IPS-11a (cell line): ENCODE results near the gene ATP23.

Experiments
- H3K4me3 ChIP-seq: one replicate; pipeline ENCODE4 v1.5.1; 2013; ENCODE audit warnings: low read depth, low read length, control low read depth

ATP23 gene

DNA sequence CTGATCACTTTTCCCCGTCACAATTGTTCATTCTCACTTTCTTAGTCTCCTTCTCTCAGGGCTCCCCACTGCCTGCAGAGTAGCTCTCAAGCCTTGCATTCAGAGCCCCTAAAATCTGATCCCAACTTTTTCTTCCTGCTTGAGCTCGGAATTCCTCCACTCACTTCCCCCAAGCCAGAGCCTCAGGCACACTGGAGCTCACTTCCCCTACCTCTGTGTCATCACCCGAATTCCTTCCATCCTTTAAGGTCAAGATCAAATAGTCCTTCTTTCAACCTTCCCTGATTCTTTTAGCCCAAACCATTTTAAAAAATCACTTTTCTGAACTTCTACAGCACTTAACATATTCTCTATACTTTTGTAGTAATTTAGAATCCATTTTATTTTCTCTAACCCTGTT is 34.1 kb upstream of the ATP23 start:
- no peak overlapping the region for H3K4me3 ChIP-seq

DNA sequence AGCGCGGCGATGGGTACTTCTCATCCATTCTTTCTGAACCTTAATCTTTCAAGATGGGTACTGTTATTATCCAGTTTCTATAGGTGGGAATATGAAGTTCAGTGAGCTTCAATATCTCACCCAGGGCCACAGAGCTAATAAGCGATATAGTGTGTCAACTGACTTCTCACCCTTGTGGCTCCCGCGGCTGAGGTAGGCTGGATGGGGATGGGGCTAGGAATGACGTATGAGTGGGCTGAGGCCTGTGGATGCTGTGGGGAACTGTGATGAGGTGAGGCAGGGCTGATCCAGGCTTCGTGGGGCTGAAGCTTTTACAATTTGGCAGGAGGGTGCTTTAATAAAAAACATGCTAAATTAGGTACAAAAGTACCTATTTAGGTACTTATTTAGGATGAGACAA is 32.9 kb upstream of the ATP23 start:
- no peak overlapping the region for H3K4me3 ChIP-seq

DNA sequence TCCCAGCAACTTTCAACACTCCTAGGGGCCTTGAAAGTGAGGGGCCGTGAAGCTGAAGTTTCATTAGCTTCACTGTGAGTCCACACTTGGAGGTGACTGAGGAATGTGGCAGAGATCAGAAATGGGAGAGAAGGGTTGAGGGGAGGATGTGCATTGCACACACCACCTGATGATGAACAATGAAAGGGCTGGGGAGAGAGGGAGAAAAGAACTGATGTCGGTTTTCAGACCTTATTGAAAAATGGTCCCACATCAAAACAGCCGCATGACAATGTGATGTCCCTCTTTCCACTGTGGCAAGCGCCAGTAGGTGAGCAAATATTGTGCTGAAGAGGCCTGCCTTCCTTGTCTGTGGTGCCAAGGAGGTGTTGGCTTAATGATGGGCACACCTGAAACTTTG is 32.3 kb upstream of the ATP23 start:
- H3K4me3 ChIP-seq: no peak overlapping the region

DNA sequence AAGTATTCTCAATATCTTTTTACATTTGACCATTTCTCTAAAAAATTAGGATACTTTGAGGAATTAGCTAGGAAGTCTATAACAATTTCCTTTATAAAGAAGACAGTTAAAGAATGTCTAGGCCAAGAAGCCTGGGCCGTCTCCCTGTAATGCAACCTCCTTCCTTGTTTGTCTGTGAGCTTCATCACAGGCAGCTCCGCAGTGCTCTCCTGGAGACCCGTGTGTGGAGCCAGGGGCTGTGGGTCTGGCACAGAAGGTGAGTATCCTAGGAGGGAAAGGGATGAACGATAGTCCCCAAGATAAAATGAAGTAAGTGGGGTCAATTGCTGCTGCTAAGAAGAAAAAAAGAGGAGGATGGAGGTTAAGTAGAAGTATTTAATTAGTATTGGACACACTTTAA is 31.8 kb upstream of the ATP23 start:
- no peak overlapping the region for H3K4me3 ChIP-seq

DNA sequence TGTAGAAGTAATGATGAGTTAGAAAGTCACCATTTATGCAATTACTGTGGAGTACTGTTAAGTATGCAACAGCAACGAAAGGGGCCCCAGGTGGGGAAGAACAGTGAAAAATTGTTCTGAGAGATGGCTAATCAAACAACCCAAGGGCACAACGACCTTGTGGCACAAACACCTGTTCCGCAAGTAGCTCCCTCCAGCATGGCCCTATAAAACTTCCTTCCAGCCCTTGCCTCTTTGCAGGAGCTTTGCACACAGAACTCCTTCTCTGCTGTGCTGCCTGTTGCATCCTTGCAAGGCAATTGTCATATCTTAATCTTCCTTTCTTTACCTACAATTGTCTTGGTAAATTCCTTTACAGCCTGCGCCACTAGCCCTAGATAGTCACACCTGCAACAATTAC is 23.2 kb upstream of the ATP23 start:
- no peak overlapping the region for H3K4me3 ChIP-seq

DNA sequence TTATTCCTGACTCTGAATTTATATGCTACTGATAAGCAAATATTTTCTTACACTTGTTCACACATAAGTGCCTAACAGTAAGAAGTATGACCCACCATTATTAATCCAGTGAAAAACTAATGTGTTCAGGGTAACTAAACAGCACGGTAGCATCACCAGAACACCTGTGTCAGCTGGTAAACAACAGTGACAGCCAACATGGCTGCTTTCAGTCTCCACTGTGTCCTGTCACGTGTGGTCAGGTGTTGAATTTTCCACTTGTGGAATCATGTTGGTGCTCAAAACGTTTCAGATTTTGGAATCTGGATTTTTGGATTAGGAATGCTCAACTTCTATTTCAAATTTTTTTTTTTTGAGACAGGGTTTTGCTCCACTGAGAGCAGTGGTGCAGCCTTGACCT is 14.3 kb upstream of the ATP23 start:
- no peak overlapping the region for H3K4me3 ChIP-seq

DNA sequence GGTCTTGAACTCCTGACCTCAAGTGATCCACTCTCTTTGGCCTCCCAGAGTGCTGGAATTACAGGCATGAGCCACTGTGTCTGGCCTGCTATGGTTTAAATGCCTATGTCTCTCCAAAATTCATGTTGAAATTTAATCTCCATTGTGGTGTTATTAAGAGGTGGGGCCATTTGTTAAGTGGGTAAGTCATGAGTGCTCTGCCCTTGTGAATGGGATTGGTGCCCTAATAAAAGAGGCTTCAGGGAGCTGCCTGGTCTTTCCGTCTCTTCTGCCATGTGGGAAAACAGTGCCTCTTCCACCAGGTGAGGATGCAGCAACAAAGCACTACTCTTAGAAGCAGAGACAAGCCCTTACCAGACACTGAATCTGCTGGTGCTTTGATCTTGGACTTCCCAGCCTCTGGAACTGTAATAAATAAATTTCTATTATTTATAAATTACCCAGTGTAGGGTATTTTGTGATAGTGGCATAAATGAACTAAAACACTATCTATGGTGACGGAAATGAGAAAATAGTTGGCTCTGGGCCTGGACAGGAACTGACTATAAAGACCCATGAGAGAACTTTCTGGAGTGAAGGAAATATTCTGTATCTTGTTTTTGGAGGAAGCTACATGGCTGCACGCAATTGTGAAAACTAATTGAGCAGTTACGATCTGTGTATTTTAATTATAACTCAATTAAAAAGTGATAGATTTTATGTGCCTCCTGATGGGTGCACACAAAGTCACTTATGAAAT is 12.1 kb upstream of the ATP23 start:
- H3K4me3 ChIP-seq: no peak overlapping the region

DNA sequence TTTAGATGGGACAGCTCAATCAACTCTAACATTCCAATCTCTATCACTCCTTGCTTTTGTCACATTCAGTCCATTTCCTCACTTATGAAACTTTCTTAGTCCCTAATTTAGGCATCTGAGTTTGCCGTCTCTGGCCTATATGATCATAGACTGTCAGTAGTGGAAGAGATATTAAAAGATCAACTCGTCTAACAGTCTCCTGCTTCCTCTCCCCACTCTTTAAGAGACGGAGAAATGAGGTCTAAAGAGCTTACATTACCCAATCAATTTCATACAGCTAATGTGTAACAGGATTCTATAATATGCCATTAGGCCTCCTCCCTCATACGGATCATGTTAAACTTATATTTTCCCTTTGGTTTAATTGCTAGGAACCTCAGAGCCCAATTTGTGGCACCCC is 6.5 kb upstream of the ATP23 start:
- no peak overlapping the region for H3K4me3 ChIP-seq

DNA sequence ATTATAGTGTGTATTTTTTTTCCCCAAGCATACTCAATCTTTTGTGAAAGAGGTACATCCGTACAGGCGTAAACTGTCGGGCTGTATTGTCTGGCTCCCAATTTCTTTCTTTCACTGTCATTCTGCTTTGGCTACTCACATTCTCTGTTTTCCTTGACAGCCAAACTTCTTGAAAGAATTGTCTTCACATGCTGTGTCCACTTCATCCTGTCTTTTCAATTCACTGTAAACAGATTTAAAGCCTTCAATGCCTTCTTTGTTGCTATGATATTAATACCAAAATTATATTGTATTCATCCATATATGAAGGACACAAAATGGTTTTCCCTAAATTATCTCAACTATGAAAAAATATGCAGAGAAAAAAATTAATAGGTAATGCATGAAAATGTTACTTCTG is 6.0 kb upstream of the ATP23 start:
- peak overlapping the region; percentile 72 for H3K4me3 ChIP-seq

DNA sequence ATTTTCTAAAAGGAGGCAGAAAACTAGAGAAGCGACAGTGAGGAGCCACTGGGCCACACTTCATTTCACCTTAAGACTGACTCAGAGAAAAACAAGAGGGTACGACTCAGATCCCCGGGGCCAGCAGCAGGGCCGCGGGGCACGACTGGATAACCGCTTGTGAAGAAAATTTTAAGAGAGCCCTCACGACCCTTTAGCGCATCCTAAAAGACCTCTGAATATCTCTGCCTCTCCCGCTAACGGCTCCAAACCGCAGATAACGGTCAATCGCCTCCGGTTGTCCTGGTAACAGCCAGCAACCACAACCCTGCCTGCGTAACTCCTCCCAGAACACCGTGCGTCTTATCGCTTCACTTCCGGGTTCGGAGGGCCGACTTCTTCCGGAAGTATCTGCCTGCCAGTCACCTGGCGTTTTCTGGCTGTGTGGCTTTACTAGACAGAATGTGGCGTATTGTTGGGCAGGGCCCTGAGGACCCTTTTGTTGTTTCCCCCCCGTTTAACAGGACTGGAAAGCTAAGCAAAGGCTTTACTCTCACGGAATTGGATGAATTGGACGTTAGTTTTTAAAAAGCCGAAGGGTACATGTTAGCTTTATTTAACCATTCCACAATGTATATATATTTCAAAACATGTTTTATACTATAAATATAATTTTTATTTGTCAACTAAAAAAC is 5.4 kb upstream of the ATP23 start:
- H3K4me3 ChIP-seq: peak overlapping the region; percentile 72

DNA sequence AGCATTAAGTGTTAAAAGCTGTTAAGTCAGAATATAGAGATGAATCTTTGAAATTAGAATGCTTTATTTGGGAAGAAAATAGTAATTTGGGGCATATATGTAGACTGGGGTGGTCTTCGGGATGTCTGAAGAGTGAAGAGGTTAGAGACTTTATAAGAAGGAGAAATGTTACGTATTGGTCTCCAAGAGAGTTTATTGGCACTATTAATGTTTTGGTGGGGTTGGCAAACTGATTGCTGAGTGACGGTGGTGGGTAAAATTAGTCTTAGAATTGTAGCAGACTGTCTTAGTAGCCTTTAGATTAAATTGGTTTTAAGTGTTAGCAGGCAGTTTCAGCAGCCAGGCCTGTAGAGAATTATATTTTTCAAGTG is 4.9 kb upstream of the ATP23 start:
- H3K4me3 ChIP-seq: peak overlapping the region; percentile 72

DNA sequence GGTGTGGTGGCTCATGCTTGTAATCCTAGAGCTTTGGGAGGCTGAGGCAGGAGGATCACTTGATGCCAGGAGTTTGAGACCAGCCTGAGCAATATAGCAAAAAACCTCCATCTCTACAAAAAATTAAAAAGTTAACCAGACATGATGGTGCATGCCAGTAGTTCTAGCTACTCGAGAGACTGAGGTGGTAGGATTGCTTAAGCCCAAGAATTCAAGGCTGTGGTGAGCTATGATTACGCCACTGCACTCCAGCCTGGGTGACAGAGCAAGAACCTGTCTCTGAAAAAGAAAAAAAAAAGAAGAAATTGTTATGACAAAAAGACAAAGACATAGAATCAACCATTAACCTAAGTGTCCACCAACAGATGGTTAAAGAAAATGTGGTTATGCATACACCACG is 2.1 kb upstream of the ATP23 start:
- H3K4me3 ChIP-seq: no peak overlapping the region

DNA sequence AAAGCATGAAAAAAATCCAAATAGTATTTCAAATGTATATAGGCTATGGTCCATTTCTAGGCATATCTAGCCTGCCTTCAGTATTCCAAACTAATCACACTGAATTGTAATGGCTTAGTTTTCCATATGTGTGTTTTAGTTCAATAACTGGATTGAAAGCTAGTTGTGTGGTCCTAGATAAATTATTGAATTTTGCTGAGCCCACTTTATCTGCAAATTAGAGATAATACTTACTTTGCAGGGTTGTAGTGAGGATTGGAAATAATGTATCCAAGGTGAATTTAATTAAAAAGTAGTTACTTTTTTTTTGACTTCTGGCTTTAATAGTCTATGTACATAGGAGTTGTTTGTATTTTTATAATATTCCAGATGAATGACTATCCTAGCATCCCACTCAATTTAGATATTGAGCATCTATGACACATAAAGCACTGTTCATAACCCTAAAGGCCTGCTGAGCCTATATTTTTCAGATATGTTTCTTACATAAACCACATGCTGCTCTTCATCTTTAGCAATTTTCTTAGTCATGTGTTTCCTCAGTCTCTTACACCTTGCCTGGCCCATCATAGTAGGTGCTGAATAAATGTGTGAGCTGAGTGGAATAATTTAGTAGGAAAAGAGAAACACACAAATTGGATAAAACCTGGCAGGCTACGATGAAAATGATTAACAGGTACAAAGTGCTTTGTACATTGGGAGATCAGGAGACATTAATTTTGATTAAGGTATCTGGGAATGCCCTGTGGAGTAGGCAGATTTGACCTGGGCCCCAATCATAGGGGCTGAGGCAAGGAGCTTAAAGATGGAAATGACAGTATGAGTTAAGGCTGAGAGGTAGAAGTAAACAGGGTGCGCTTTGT is 1.1 kb upstream of the ATP23 start:
- H3K4me3 ChIP-seq: peak overlapping the region; percentile 88

DNA sequence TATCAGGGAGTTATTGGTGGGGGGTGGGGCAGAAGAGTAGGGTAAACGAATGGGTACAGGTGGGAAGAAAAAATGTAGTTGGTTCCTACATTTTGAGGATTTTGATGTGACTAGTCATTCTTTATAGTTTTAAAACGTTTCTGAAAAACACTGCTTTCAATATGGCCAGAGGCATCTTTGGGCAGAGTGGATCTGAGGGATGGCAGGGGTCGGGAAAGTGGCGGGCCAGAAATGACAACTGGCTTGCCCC is 527 bp upstream of the ATP23 start:
- peak overlapping the region; percentile 88 for H3K4me3 ChIP-seq

DNA sequence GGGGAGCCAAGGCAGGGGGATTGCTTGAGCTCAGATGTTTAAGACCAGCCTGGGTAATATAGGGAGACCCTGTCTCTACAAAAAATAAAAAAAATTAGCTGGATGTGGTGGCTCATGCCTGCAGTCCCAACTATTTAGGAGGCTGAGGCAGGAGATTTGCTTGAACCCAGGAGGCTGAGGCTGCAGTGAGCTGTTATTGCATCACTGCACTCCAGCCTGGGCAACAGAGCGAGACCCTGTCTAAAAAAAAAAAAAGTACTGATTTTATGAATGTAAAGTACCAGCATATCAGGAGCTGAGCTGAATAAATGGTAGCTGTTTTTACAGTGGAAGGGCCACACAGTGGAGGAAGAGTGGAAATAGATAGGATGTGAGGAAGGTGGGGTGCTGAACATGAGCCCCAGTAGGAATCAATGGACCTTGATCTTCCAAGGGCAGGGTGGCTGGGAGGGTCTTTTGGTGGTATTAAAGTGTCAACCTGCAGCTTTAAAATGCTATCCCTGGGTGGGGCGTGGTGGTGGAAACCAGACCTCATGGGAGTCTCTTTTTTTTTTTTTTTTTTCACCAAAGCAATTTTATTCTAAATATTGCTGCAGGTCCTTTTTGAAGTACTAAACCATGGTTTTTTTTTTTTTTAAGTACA is 2.2 kb downstream of the ATP23 start:
- H3K4me3 ChIP-seq: no peak overlapping the region

DNA sequence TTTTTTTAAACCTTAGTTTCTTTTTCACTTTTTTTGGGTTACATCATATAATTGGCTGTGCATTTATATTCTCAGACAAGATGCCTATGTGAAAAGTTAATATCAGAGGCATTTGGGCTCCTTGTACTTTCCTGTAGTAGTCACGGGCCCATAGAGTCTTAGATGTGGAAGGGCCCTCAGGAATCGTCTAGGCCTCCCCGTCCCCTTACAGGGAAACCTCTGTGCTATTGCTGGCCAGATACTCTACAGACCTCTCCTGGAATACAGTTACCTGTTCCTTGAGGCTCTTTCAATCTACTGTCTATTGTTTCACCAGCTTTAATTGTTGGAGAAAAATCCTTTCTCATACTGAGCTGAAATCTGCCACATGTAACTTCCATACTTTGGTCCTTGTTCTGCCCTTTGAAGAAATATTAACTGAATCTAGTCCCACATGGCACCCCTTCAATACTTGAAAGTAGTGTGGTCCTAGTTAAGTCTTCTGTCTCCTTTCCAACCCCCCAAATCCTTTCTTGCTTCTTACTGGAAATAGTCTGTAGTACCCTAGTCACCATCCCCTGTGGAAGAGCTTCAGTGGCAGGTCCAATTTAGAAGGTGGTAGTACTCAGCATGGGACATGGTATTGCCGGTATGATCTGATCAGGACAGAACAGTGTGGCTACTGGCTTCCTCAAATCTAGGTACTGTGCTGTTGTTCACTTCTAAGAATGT is 3.1 kb downstream of the ATP23 start:
- no peak overlapping the region for H3K4me3 ChIP-seq

DNA sequence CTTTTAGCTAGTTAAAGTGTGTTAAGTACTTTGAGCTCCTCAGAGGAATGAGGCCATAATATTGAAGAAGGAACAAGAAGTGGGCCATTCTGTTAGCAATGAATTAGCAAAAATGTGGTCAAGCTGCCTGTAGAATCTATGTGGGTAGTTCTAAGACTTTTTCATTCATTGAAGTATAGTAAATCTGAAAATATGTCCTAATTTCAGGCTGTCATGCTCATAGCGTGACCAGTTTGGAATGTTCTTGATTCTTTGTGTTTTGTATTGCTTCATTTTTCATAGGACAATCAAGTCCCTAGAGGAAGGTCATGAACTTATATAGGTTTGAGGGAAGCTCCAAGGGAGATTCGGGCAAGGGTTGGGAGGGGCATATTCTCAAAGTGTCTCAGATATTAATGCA is 11.4 kb downstream of the ATP23 start:
- no peak overlapping the region for H3K4me3 ChIP-seq

DNA sequence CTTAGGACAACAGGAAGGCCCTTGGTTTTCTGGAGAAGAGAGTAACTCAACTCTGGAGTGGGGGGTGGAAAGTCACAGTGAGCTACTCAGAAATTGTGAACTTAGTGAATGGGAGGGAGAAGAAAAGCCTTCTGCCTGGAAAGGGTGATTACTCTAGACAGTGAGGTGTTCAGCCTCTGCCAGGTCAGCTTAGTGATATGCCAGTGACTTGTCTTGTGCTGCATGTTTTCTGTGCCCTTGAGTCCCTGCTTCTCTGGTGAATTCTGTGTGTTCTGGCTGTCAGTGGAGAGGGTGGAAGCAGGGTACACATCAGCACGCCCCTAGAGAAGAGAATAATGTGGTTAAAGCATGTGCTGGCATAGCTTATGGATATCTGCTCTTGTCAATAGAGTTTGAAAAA is 13.4 kb downstream of the ATP23 start:
- H3K4me3 ChIP-seq: no peak overlapping the region

DNA sequence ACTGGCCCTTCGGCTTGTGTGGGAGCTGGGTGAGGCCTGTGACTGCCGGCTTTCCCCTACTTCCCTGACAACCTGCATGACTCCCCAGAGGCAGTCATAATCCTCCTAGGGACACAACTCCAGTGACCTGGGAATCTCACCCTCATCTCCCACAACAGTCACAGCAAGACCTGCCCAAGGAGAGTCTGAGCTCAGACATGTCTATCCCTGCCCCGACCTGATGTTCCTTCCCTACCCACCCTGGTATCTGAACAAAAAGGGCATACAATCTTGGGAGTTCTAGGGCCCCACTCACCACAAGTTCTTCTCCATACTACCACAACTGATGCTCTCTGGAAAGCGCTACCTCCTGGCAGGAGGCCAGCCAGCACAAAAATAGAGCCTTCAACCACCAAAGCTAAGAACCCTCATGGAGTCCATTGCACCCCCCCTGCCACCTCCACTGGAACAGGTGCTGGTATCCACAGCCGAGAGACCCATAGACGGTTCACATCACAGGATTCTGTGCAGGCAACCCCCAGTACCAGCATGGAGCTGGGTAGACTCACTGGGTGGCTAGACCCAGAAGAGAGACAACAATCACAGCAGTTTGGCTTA is 16.8 kb downstream of the ATP23 start:
- H3K4me3 ChIP-seq: no peak overlapping the region

DNA sequence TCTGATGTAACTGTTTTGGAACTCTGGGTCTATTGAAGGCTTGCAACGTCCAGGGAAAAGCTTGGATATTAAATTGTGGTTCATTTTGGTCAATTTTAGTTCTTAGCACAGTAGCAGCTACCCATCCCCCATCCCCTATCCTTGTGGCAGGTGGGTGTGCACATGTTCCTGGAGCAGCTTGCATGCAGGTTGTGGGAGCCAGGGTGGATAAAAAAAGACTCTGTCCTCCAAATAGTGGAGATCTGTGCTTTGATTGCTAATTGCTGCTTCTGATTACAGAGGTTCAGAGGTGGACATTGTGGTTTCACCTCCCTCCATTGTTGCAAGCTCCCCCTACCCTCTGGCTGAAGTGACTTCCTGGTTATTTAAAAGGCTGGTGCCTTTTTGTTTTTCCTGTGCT is 23.1 kb downstream of the ATP23 start:
- no peak overlapping the region for H3K4me3 ChIP-seq

DNA sequence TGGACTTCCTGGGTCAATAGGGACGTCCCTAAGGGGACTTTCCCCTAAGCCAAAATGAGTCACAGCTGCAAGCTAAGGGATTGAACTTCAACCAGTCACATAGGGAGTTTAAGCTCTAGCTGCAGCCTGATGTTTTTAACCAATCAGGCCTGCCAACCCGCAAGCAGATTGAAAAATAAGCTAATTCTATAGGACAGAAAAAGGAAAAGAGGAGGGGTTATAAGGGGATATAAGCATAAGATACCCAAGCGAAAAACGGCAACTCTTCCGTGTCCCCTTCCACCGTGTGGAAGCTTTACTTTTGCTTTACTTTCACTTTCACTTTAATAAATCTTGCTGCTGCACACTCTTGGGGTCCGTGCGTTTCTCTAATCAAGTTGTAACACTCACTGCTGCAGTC is 24.4 kb downstream of the ATP23 start:
- no peak overlapping the region for H3K4me3 ChIP-seq
